ENCODE data around the gene HNRNPAB. TPM values are rescaled to one million over a fixed set of nuclear protein-coding genes. Genes with fewer than 3 reads are reported as not detected.

Gene HNRNPAB
- total and polyA plus RNA-seq, 12 donors = 40.7 to 265 (median 117) TPM

- Histone ChIP-seq H3K4me1 (replicated peaks in 1 of 2) (no peaks in the 10 kb centered on the region), H3K4me3 (no peak overlapping the region), H3K27ac (no peak overlapping the region), H3K27me3 (no peaks in the 10 kb centered on the region), H3K36me3 (replicated peaks in 1 of 2) (no peaks in the 10 kb centered on the region), H3K9me3 (replicated peaks in 1 of 3) (no peaks in the 10 kb centered on the region)
- intact Hi-C loops (cut with DNase I) = no loop called here
- DNase-seq = no peak
- no peak for TF ChIP-seq POLR2A (IDR thresholded peaks at IDR 0.05)
- no peak for TF ChIP-seq CTCF (IDR thresholded peaks at IDR 0.05)
- WGBS, 4 donors = 87 to 95% (median 90%) methylated on average over 3 of the region's 3 CpGs
Observed at GRCh38 chr5:178174456-178174855, 29.9 kb upstream of the HNRNPAB start.

- H3K4me3 ChIP-seq = no peak overlapping the region
- H3K27me3 ChIP-seq = no peaks in the 10 kb centered on the region
- no peaks in the 10 kb centered on the region for H3K4me1 ChIP-seq (replicated peaks in 1 of 2)
- no peak overlapping the region for H3K27ac ChIP-seq
- no peak for DNase-seq
- intact Hi-C loops (cut with DNase I) = no loop called here
- TF ChIP-seq CTCF (IDR thresholded peaks at IDR 0.05) (no peak), POLR2A (IDR thresholded peaks at IDR 0.05) (no peak)
- no peaks in the 10 kb centered on the region for H3K36me3 ChIP-seq (replicated peaks in 1 of 2)
- 68 to 70% (median 69%) methylated on average over 6 of the region's 6 CpGs for WGBS, 4 donors
- no peaks in the 10 kb centered on the region for H3K9me3 ChIP-seq (replicated peaks in 1 of 3)
Observed at GRCh38 chr5:178176791-178177190, 27.5 kb upstream of the HNRNPAB start.

GRCh38 chr5:178177569-178177968, 26.8 kb upstream of the HNRNPAB start:
- Histone ChIP-seq H3K4me1 (replicated peaks in 1 of 2) (no peaks in the 10 kb centered on the region), H3K9me3 (replicated peaks in 1 of 3) (no peaks in the 10 kb centered on the region), H3K27me3 (no peaks in the 10 kb centered on the region), H3K36me3 (replicated peaks in 1 of 2) (no peaks in the 10 kb centered on the region), H3K4me3 (no peak overlapping the region), H3K27ac (no peak overlapping the region)
- no peak for DNase-seq
- TF ChIP-seq POLR2A (IDR thresholded peaks at IDR 0.05) (no peak), CTCF (IDR thresholded peaks at IDR 0.05) (no peak)
- 79 to 86% (median 85%) methylated on average over 8 of the region's 8 CpGs for WGBS, 4 donors
- intact Hi-C loops (cut with DNase I) = no loop called here

GRCh38 chr5:178180141-178180863, 24.0 kb upstream of the HNRNPAB start:
- 34 to 42% (median 38%) methylated on average over 6 to 9 of the region's 9 CpGs for WGBS, 4 donors
- TF ChIP-seq CTCF (IDR thresholded peaks at IDR 0.05) = no peak
- TF ChIP-seq POLR2A (IDR thresholded peaks at IDR 0.05) = no peak
- H3K4me3 ChIP-seq = no peak overlapping the region
- DNase-seq = no peak
- intact Hi-C loops (cut with DNase I) = no loop called here
- H3K27ac ChIP-seq = no peak overlapping the region
- no peaks in the 10 kb centered on the region for H3K27me3 ChIP-seq
- H3K9me3 ChIP-seq (replicated peaks in 1 of 3) = no peaks in the 10 kb centered on the region
- no peaks in the 10 kb centered on the region for H3K4me1 ChIP-seq (replicated peaks in 1 of 2)
- no peaks in the 10 kb centered on the region for H3K36me3 ChIP-seq (replicated peaks in 1 of 2)
